ENCODE measurements around the gene FAM186B.
"Not testable (repeated sequence)": the region's sequence is repeated elsewhere in the genome, so short reads cannot be mapped to it uniquely, and the experiment has no call there.

- TF ChIP-seq CTCF (IDR thresholded peaks at IDR 0.05; ENCODE audit: low read depth, low read length); EZH2phosphoT487 (IDR thresholded peaks at IDR 0.05; ENCODE audit: low read depth): not testable (repeated sequence)
Observed at GRCh38 chr12:49605539-49605938, at the start of gene FAM186B.
